Common myeloid progenitor, CD34-positive (primary cell): Measurements from ENCODE around the gene TRHDE.
"Not testable (repeated sequence)": the region's sequence is repeated elsewhere in the genome, so short reads cannot be mapped to it uniquely, and the experiment has no call there.

ENCODE experiments used
- CTCF ChIA-PET: fragments of 350-600 bp; sonication (Branson Sonifier 250); formaldehyde crosslinking; loops from one replicate; lab custom pipeline; 2021; ENCODE audit warnings: antibody characterized with exemption; lab: Charles Lee
- POLR2A ChIA-PET: fragments of 350-600 bp; sonication (Branson Sonifier 250); formaldehyde crosslinking; loops from one replicate; lab custom pipeline; 2021; ENCODE audit warnings: antibody characterized with exemption; lab: Charles Lee
- DNase-seq, 3 donors: peaks; one replicate each; pipeline versions ENCODE4 v3.0.0 to v3.0.0-alpha.2; 2013
- H3K27ac ChIP-seq, 2 experiments: 1 replicate in 1 of 2; 2 replicates in 1 of 2; pipeline ENCODE4 v1.7.0; 2013; ENCODE audit warnings: inconsistent platforms in 2 of 2, low read length in 2 of 2, mild to moderate bottlenecking in 2 of 2, low read depth in 1 of 2, moderate library complexity in 1 of 2; ENCODE audit not compliant: severe bottlenecking in 2 of 2, insufficient read depth in 1 of 2, poor library complexity in 1 of 2
- H3K27me3 ChIP-seq, 5 experiments: replicated peaks in 2 of 5; 1 replicate in 3 of 5; 2 replicates in 2 of 5; pipeline versions ENCODE4 v1.6.1 to v1.7.0; 2013; ENCODE audit warnings: low read length in 4 of 5, mild to moderate bottlenecking in 2 of 5, moderate library complexity in 2 of 5, inconsistent platforms in 1 of 5; ENCODE audit not compliant: insufficient read depth in 5 of 5, control insufficient read depth in 4 of 5
- H3K36me3 ChIP-seq, 4 experiments: 1 replicate in 2 of 4; 2 replicates in 2 of 4; pipeline versions ENCODE4 v1.6.1 to v1.7.0; 2013; ENCODE audit warnings: low read length in 3 of 4, control low read depth in 1 of 4, mild to moderate bottlenecking in 1 of 4; ENCODE audit not compliant: control insufficient read depth in 4 of 4, insufficient read depth in 4 of 4
- H3K4me1 ChIP-seq, 4 experiments: 1 replicate in 3 of 4; 2 replicates in 1 of 4; pipeline versions ENCODE4 v1.6.1 to v1.7.1; 2013; ENCODE audit warnings: low read length in 3 of 4, mild to moderate bottlenecking in 3 of 4, control low read depth in 1 of 4, inconsistent platforms in 1 of 4, moderate library complexity in 1 of 4; ENCODE audit not compliant: control insufficient read depth in 4 of 4, insufficient read depth in 4 of 4; ENCODE audit errors: control extremely low read depth in 1 of 4
- H3K4me3 ChIP-seq, 7 experiments: 1 replicate in 4 of 7; 2 replicates in 3 of 7; pipeline versions ENCODE4 v1.5.1 to v1.7.0; 2013; ENCODE audit warnings: mild to moderate bottlenecking in 7 of 7, low read length in 6 of 7, moderate library complexity in 6 of 7, inconsistent platforms in 2 of 7, low read depth in 2 of 7, control low read depth in 1 of 7; ENCODE audit not compliant: insufficient read depth in 4 of 7, control insufficient read depth in 1 of 7; ENCODE audit errors: extremely low read depth in 1 of 7
- H3K9me3 ChIP-seq, 5 experiments: 1 replicate in 4 of 5; 2 replicates in 1 of 5; pipeline versions ENCODE4 v1.6.1 to v1.7.1; 2013; ENCODE audit warnings: low read length in 4 of 5, mild to moderate bottlenecking in 2 of 5, inconsistent platforms in 1 of 5, low read depth in 1 of 5, moderate library complexity in 1 of 5; ENCODE audit not compliant: control insufficient read depth in 4 of 5, insufficient read depth in 2 of 5; ENCODE audit errors: control extremely low read depth in 1 of 5
- WGBS: methylation state at CpG from one replicate; pipeline ENCODE4 v1.1.5; 2013; ENCODE audit not compliant: insufficient coverage; 5-methylcytosine and 5-hydroxymethylcytosine counted together

Gene TRHDE

GRCh38 chr12:72509891-72510290, 237.7 kb downstream of the TRHDE start:
- H3K27ac ChIP-seq, result no peak overlapping the region
- H3K4me1 ChIP-seq, result no peaks in the 10 kb centered on the region
- no peak for DNase-seq
- H3K27me3 ChIP-seq, result no peaks in the 10 kb centered on the region
- no peaks in the 10 kb centered on the region for H3K36me3 ChIP-seq
- WGBS, result no CpG with 5 or more reads among the region's 1 CpG
- POLR2A ChIA-PET, result no interaction called here
- no peak overlapping the region for H3K4me3 ChIP-seq
- H3K9me3 ChIP-seq, result peaks cover 0 to 2% (median 0%) of the 10 kb centered on the region in 5 experiments
- CTCF ChIA-PET, result no interaction called here

GRCh38 chr12:72510772-72511171, 238.6 kb downstream of the TRHDE start:
- ChIA-PET CTCF (no interaction called here), POLR2A (no interaction called here)
- Histone ChIP-seq H3K4me1 (no peaks in the 10 kb centered on the region), H3K27me3 (no peaks in the 10 kb centered on the region), H3K4me3 (no peak overlapping the region), H3K27ac (no peak overlapping the region), H3K9me3 (peaks cover 0 to 2% (median 0%) of the 10 kb centered on the region in 5 experiments), H3K36me3 (no peaks in the 10 kb centered on the region)
- no peak for DNase-seq
- WGBS, result no CpG with 5 or more reads among the region's 1 CpG

DNA sequence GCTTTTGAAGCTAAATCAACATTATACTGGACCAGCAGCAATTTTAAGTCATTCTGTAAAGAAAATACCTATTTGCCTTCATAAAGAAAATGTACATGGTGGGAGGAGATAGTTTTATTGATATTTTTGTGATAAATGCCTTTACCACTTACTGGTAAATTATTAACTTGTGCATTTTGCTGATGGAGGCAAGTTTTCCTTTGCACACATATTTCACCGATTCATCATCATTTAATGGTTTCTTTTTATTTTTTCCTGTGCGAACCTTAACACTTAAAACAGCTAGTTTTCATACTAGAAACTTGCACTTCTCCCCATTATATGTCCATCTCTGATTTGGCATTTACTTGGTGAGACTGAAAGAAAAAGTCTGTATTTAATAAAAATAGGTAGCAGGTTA, 239.3 kb downstream of the TRHDE start:
- POLR2A ChIA-PET, result no interaction called here
- CTCF ChIA-PET, result no interaction called here
- DNase-seq, result no peak
- no CpG with 5 or more reads among the region's 2 CpGs for WGBS
- H3K36me3 ChIP-seq, result no peaks in the 10 kb centered on the region
- H3K9me3 ChIP-seq, result peaks cover 0 to 2% (median 0%) of the 10 kb centered on the region in 5 experiments
- H3K27ac ChIP-seq, result no peak overlapping the region
- no peak overlapping the region for H3K4me3 ChIP-seq
- no peaks in the 10 kb centered on the region for H3K27me3 ChIP-seq
- H3K4me1 ChIP-seq, result no peaks in the 10 kb centered on the region

DNA sequence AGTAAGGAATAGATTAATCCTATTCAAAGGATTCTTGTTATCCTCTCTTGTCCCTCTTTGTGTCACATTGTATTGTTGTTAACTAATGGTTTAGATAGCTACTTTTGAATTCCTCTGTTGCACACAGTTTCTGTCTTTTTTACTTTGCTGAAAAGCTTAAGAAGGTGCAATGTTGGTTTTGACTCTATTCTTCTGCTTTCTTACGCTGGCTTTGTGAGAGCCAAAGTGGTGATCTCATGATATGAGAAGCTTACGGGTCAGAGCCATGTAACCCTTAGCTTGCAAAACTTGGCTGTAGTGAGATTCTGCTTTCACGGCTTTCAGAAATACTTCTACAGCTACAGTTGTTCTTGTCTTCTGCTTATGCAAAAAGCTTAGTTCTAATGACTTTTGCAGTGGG, 239.7 kb downstream of the TRHDE start:
- WGBS, result 100% methylated on average over 2 of the region's 3 CpGs
- Histone ChIP-seq H3K9me3 (peaks cover 0 to 2% (median 0%) of the 10 kb centered on the region in 5 experiments), H3K27ac (no peak overlapping the region), H3K4me3 (no peak overlapping the region), H3K36me3 (no peaks in the 10 kb centered on the region), H3K27me3 (no peaks in the 10 kb centered on the region), H3K4me1 (no peaks in the 10 kb centered on the region)
- ChIA-PET CTCF (no interaction called here), POLR2A (no interaction called here)
- no peak for DNase-seq

DNA sequence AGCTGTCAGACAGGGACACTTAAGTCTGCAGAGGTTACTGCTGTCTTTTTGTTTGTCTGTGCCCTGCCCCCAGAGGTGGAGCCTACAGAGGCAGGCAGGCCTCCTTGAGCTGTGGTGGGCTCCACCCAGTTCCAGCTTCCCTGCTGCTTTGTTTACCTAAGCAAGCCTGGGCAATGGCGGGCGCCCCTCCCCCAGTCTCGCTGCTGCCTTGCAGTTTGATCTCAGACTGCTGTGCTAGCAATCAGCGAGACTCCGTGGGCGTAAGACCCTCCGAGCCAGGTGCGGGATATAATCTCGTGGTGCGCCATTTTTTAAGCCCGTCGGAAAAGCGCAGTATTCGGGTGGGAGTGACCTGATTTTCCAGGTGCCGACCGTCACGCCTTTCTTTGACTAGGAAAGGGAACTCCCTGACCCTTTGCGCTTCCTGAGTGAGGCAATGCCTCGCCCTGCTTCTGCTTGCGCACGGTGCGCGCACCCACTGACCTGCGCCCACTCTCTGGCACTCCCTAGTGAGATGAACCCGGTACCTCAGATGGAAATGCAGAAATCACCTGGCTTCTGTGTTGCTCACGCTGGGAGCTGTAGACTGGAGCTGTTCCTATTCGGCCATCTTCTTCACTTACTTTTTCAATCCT, 248.0 kb downstream of the TRHDE start:
- CTCF ChIA-PET, H3K4me1 ChIP-seq, DNase-seq, POLR2A ChIA-PET, H3K4me3 ChIP-seq, H3K9me3 ChIP-seq, H3K27me3 ChIP-seq, H3K27ac ChIP-seq, H3K36me3 ChIP-seq: not testable (repeated sequence)
- WGBS, result 98% methylated on average over 16 of the region's 27 CpGs

DNA sequence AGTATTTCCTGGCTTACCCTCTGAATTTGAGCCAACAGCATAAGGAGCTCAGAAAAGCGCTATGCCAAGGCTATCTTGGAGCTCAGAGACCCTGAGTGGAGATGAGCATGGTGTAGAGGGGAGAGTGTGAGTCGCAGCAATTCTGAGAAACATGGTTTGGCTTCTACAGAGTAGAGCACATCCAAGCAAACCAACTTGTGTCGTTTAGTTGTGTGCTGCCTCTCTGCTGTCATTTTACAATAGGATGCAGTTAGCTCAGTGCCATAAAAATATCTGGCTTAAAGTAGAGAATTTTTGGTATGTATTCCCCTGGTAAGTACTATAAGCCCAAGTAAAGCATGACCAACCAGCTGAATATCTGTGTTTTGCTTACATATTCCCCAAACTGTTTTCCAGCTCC, 249.2 kb downstream of the TRHDE start:
- Histone ChIP-seq H3K36me3 (no peaks in the 10 kb centered on the region), H3K9me3 (no peaks in the 10 kb centered on the region), H3K27ac (no peak overlapping the region), H3K4me3 (no peak overlapping the region), H3K27me3 (no peaks in the 10 kb centered on the region), H3K4me1 (no peaks in the 10 kb centered on the region)
- CTCF ChIA-PET, result interaction anchor here (0.7 kb wide), 1 partner anchor 1893 kb away, joined by 4 read pairs; no protein-coding TSS in a partner anchor
- DNase-seq, result no peak
- POLR2A ChIA-PET, result no interaction called here
- WGBS, result 94% methylated on average over 2 of the region's 3 CpGs

- no peak overlapping the region for H3K4me3 ChIP-seq
- CTCF ChIA-PET, result no interaction called here
- no peaks in the 10 kb centered on the region for H3K36me3 ChIP-seq
- H3K27me3 ChIP-seq, result no peaks in the 10 kb centered on the region
- H3K27ac ChIP-seq, result no peak overlapping the region
- POLR2A ChIA-PET, result interaction anchor here (0.7 kb wide), 1 partner anchor 151 kb away, joined by 3 read pairs; no protein-coding TSS in a partner anchor
- no peaks in the 10 kb centered on the region for H3K9me3 ChIP-seq
- H3K4me1 ChIP-seq, result no peaks in the 10 kb centered on the region
- WGBS, result 86% methylated on average over 1 of the region's 1 CpG
- no peak for DNase-seq
Observed at GRCh38 chr12:72522411-72522810, 250.2 kb downstream of the TRHDE start.
